HG03439 (cell line): Measurements from ENCODE around the gene TPSG1.

Experiments used
- ATAC-seq: cut with Tn5 transposase; IDR thresholded peaks from one replicate; pipeline ENCODE4 v1.9.1; 2021; ENCODE audit warnings: mild to moderate bottlenecking, moderate library complexity; ENCODE audit not compliant: unreplicated experiment

Gene TPSG1

DNA sequence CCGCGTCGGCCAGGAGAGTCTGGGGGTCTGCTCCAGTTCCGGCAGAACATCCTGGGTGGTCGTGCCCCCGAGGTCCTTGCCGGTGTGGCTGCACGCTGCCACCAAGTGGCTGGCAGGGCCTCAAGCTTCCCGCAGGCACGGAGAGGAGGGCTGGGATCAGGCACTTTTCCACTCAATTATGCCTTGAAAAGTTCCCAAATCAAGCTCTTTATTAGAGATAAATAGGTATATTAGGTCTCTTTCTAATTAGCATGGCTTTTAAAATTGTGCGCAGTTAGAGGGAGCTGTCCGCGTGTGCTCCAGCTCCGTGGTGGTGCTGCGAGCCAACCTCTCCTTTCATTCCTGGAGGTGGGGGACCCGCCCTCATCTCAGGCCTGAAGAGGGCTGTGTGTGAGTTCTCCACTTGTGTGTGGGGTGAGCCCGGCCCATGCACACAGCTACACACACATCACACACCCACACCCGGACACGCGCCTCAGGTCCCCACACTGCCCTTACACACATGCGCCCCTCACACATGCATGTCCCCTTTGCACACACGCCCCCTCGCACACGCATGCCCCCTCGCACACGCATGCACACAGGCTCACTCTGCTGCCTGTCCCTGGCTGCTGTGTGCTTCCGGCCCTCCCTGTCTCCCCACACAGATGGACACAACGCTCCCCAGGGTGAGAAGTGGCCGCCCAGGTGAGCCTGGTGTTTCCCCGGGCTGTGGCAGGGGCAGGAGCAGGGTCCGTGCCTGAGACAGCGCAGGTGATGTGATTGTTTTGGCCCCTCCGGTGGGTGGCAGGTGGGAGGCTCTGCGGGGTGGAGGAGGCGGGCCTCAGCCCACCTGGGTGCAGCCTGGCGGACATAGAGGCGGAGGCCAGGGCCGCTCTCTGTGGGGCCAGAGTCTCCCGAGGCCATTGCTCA is 43.4 kb downstream of the TPSG1 start:
- ATAC-seq = no peak

DNA sequence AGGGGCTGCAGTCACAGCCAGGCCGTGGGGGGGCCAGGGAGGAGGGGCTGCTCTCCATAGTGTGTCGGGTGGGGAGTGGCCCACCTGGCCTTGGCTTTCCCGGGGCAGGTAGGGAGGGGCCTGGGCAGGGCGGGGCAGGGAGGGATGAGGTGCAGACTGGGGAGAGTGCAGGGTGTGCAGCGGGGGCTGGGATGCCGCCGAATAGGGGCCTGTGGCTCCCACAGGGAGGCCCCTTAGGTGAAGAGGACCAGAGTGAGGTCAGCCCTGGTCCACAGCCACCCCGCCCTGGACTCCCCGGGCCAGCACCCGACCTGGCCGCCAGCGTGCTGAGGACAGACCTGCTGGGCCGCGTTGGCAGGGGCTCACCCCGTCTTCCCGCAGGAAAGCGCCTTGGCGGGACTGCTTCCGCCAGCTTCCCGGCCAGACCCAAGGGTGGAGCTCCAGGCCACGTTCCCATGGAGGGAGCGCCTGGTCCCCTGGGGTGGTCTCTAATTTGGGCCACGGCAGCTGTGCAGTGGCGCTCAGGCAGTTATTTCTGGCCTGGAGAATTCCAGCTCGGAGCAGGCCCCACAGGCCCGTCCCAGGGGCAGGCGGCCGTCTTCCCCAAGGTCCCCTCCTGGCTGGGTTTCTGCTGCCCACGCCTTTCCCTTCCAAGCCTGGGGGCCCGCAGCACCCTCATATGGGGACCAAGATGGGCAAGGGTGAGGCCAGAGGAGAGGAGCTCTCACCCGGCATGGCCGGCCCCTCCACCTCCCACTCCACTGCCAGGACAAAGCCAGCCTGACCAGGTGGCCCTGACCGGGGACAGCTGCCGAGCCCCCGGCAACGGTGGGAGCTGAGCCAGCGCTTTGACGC is 44.3 kb downstream of the TPSG1 start:
- no peak for ATAC-seq

DNA sequence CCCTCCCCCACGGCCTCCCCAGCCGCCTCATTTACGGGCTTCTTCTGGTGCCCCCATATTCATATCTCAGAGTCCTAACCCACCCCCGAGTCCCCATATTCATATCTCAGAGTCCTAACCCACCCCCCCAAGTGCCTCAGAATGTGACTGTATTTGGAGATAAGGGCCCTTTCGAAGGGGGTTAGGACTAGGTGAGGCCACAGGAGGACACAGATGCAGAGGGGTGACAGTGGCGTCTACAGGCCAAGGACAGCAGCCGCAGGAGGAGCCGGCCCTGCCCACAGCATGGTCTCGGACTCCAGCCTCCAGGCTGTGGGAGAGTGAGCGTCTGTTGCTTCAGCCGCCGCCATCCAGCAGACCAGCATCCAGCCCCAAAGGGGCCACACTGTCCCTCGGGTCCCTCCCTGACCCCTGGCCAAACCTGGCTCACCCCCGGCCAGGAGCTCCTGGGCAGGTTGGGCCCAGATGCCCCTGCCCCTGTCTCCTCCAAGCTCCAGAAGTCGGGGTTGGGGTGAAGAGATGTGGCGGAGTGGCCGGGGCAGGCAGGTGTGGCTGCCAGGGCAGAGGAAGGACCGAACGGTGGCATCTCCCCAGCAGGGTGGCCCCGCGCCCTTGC is 46.7 kb downstream of the TPSG1 start:
- no peak for ATAC-seq

DNA sequence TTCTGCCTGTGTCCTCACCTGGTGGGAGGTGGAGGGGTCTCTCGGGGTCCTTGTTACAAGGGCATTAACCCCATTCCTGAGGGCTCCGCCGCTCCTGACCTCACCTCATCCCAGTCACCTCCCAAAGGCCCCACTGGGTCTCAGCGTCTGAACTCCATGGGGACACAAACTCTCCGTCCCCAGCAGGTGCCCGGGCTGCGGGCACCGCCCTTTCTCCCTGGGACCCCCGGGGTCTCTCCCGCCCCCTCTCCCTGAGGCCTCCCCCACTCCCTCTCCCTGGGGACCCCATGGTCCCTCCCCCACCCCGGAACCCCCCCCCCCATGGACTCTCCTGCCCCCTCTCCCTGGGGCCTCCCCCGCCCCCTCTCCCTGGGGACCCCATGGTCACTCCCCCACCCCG is 47.3 kb downstream of the TPSG1 start:
- no peak for ATAC-seq

DNA sequence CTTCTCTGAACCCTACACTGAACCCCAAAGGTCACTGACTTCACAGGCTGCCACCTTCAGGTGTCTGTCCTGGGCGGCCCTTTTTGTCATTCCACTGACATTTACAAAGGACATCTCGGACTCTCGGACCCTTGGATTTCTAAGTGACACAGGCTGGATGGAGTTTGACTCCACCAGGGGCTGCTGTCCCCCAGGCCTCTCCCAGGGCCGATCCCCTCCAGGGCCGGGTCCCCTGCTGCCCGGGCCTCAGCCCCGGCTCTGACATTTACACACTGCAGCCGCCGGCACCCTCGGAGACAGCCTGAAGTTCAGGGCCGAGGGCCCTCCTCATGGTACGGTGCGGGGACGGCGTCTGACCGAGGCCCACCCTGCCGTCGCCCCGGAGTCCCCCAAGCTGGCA is 48.0 kb downstream of the TPSG1 start:
- no peak for ATAC-seq

DNA sequence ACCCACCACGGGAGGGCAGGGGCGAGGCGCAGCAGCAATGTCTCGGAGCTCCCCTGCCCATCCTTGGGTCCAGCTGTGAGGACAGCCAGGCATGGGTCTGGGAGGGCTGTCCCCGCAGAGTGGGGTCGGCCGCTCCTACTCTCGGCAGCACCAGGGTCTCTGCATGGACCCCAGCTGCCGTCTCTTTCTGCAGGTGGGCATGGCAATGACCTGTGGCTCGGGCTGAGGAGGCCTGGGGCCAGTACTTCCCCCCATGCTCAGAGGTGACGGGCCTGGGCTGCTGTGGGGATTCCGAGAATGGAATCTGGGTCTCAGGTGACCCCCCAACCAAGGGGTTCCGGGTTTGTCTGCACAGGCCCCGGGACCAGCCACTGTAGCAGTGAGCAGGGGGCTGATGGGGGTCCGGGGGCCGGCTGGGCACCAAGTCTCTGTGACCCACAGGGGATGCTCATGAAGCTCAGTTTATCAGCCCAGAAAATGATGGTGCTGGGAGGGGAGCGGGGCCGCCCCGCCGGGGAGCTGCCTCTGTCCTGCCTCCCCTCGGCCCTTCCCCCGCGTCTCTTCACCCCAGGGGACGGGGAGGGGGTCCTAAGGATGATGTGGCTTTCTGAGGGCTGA is 48.7 kb downstream of the TPSG1 start:
- ATAC-seq = no peak

DNA sequence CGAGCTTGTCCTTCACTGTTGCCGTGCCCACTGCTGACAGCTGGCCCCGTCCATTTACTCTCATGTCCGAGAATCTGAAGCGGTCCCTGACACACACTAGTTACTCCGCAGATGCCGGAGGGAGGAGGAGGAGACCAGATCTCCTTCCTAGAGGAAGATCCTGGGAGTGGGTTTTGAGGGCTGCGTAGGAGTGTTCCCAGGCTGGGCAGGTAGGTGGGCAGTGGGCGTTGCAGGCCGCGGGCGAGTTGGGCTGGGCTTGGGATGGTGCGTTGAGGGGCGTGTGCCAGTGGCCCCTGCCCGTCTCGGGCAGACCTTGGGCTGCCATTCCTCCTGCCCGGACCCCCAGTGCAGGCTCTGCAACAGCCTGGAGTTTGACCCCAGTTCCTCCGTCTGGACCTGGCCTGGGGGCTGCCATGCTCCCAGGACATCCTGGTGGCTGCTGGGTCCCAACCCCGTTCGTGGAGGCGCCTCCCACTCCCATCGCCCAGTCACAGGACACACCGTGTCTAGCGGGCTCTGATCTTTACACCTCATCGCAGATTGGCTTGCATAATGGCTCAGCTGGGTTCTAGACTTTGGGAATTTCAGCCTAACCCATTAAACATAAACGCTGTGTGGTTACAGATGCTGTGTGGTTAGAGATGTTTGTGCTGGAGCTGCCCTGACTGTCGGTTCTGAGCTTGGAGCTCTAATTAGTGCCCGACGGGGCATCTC is 49.3 kb downstream of the TPSG1 start:
- ATAC-seq = no peak

DNA sequence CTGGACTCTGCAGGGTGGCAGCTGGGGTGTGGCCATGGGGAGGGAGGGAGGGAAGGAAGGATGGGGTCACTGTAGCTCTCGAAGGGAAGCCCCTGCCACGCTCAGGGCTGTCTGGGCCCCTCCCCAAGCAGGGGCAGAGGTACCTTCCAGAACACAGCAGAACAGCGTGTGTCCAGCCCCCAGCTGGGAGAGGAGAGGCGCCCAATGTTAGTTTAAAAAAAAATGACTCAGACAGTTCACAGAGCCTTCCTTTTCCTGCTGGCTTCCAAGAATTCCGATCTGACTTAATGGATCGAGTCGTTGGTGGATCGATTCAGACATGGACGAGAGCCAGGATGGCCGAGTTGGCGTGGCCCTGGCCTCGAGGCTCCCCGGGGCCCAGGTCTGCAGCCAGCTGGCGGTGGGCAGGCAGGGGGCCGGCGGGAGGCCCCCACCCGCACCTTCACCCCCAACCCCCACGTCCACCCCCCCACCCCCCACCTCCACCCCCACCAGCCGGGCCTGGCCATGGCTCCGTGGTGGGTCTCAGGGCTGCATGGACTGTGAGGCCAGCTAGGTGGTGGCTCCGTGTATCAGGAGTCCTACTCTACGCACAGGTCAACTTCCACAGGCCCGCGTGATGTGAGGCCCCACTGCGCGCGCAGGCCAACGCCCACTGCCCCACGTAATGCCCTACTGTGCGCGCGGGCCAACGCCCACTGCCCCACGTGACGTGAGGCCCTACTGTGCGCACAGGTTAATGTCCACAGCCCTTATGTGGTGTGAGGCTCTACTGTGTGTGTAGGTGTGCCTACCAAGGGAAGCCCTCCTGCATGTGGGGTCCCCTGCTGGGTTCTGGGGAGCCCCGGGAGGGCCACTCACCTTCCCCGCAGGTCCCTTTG is 50.4 kb downstream of the TPSG1 start:
- ATAC-seq = no peak

DNA sequence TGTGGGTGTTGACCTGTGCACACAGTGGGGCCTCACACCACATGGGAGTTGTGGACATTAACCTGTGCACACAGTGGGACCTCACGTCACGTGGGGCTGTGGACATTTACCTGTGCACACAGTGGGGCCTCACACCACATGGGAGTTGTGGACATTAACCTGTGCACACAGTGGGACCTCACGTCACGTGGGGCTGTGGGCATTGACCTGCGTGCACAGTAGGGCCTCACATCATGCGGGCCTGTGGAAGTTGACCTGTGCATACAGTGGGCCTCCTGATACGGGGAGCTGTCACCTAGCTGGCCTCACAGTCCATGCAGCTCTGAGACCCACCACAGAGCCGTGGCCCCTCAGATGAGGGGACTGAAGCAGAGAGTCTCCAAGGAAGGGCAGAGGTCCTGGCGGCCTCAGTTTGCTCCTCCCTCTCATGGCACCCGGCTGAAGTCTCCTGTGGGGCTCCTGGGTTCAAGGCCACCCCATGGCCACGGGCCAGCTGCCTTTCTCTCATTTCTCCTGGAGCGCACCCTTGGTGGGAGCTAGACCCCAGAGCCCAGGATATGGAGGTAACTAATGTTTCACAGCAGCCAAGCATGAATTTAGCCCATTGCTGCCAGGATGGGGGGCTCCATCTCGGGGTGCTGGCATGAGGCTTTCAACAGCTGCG is 51.1 kb downstream of the TPSG1 start:
- no peak for ATAC-seq

DNA sequence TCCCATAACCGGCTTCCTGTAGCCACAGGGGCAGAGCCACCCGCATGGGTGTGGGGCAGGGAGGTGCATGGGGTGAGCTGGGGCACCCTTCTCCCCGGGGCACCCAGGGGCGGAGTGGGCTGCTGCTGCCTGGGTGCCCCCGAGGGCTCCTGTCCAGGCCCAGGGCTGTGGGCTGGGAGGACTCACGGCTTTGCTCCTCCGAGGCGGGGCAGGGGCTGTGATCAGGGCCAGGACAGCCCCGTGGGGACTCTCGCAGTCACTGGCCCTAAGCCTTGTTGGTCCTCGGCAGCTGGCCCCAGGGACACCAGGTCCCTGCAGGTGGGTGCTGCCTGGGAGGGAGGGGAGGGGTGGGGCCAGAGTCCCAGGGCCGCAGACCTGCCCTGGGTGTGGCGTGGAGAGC is 52.4 kb downstream of the TPSG1 start:
- ATAC-seq = no peak

DNA sequence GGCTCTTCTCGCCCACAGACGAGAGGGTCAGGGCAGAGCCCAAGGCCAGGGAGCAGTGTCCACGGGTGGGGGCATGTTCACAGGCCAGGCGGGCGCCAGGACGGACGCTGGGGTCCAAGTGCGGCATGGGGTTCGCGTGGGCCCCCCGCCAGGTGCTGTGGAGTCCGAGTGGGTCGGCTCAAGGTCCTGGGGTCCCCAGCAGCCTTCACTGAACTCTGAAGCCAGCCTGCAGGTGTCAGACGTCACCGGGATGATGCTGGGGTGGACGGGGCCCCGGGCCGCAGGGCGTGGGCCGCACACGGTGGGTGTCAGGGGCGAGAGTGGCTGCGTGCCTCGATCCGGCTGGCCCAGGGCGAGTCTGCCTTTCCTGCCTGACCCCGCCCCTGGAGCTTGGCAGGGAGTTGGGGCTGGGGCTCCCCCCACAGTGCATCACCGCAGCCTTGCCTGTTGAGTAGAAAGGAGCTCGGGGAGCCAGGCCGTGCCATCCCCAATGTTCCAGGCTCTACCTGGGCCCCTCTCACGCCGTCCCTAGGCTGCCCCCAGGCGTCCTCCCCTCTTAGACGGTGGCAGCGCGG is 53.1 kb downstream of the TPSG1 start:
- ATAC-seq = no peak
